ENCODE measurements around the gene ITIH3.

- TF ChIP-seq CTCF (IDR thresholded peaks at IDR 0.05): no peak
- no peak for TF ChIP-seq POLR2A (IDR thresholded peaks at IDR 0.05)
These were observed 15.4 kb upstream of the ITIH3 start for GRCh38 chr3:52779011-52779836.

Measured in Peyer's patch (tissue), 4 donors.